H1 (cell line): ENCODE data around the gene TCIRG1. TPM values are rescaled to one million over a fixed set of nuclear protein-coding genes. Genes with fewer than 3 reads are reported as not detected.

Source experiments
- CTCF ChIA-PET: fragments of 300-600 bp; sonication (Branson Sonifier 250); formaldehyde crosslinking; loops from one replicate; lab custom pipeline; 2021; ENCODE audit not compliant: partially characterized antibody; lab: Charles Lee
- POLR2A ChIA-PET: fragments of 300-600 bp; sonication (Branson Sonifier 250); formaldehyde crosslinking; loops from one replicate; lab custom pipeline; 2021; ENCODE audit warnings: inconsistent platforms; ENCODE audit not compliant: partially characterized antibody; lab: Charles Lee
- DNase-seq, 2 experiments: peaks; one replicate each; pipeline versions ENCODE4 v3.0.0 to v3.0.0-alpha.2; 2010 to 2022; ENCODE audit warnings: low spot score in 2 of 2, low read depth in 1 of 2, mixed read lengths in 1 of 2
- FAIRE-seq: peaks from 2 replicates; lab custom pipeline; 2011; peaks lifted over from hg19 to GRCh38; lab: Jason Lieb, UNC
- H2AFZ ChIP-seq: 2 replicates; pipeline ENCODE4 v1.8.1; 2012; ENCODE audit warnings: low read length, inconsistent platforms
- H2AK5ac ChIP-seq: 2 replicates; pipeline ENCODE4 v1.6.1; 2013; ENCODE audit warnings: low read depth, low read length
- H2BK120ac ChIP-seq: replicated peaks from 2 replicates; pipeline ENCODE3; 2013; ENCODE audit warnings: low read depth, low read length, inconsistent platforms
- H2BK12ac ChIP-seq: 2 replicates; pipeline ENCODE4 v1.6.1; 2013; ENCODE audit warnings: low read depth, low read length
- H2BK15ac ChIP-seq: 2 replicates; pipeline ENCODE4 v1.6.1; 2013; ENCODE audit warnings: low read length
- H2BK20ac ChIP-seq: 2 replicates; pipeline ENCODE4 v1.6.1; 2013; ENCODE audit warnings: low read length
- H2BK5ac ChIP-seq: 2 replicates; pipeline ENCODE4 v1.6.1; 2013; ENCODE audit warnings: low read depth, low read length
- H3K14ac ChIP-seq: 2 replicates; pipeline ENCODE4 v1.6.1; 2013; ENCODE audit warnings: inconsistent platforms; ENCODE audit not compliant: insufficient read length
- H3K18ac ChIP-seq: 2 replicates; pipeline ENCODE4 v1.6.1; 2013; ENCODE audit warnings: low read length; ENCODE audit errors: extremely low read depth
- H3K23ac ChIP-seq: 2 replicates; pipeline ENCODE4 v1.6.1; 2013; ENCODE audit warnings: inconsistent platforms; ENCODE audit not compliant: insufficient read length
- H3K23me2 ChIP-seq: 2 replicates; pipeline ENCODE4 v1.6.1; 2013; ENCODE audit warnings: low read depth, low read length
- H3K27ac ChIP-seq: 2 replicates; pipeline ENCODE4 v1.6.1; 2011; ENCODE audit warnings: low read depth, low read length, inconsistent platforms
- H3K27me3 ChIP-seq, 4 experiments: replicated peaks in 1 of 4; 1 replicate in 1 of 4; 2 replicates in 3 of 4; pipeline versions ENCODE4 v1.6.1 to v1.8.1; 2011 to 2013; ENCODE audit warnings: low read length in 3 of 4, mild to moderate bottlenecking in 3 of 4, inconsistent platforms in 2 of 4, mixed read lengths in 2 of 4, moderate library complexity in 1 of 4; ENCODE audit not compliant: control insufficient read depth in 3 of 4, insufficient read depth in 3 of 4; ENCODE audit errors: extremely low read depth in 1 of 4
- H3K36me3 ChIP-seq, 4 experiments: 2 replicates each; pipeline versions ENCODE4 v1.6.1 to v1.8.1; 2011 to 2013; ENCODE audit warnings: mild to moderate bottlenecking in 4 of 4, low read length in 3 of 4, moderate library complexity in 2 of 4, control low read depth in 1 of 4, inconsistent platforms in 1 of 4; ENCODE audit not compliant: insufficient read depth in 4 of 4, control insufficient read depth in 2 of 4
- H3K4ac ChIP-seq: replicated peaks from 2 replicates; pipeline ENCODE3; 2013; ENCODE audit warnings: low read length, low read depth, mixed read lengths, inconsistent platforms; ENCODE audit not compliant: insufficient read length
- H3K4me1 ChIP-seq, 4 experiments: replicated peaks in 1 of 4; 1 replicate in 1 of 4; 2 replicates in 3 of 4; pipeline versions ENCODE4 v1.6.1 to v1.8.1; 2011 to 2013; ENCODE audit warnings: low read length in 3 of 4, inconsistent platforms in 2 of 4, mixed read lengths in 1 of 4; ENCODE audit not compliant: insufficient read depth in 4 of 4, control insufficient read depth in 3 of 4
- H3K4me2 ChIP-seq, 2 experiments: 2 replicates each; pipeline versions ENCODE4 v1.6.1 to v1.8.1; 2011 to 2013; ENCODE audit warnings: low read depth in 2 of 2, low read length in 2 of 2, control low read depth in 1 of 2, inconsistent platforms in 1 of 2, mild to moderate bottlenecking in 1 of 2; ENCODE audit not compliant: insufficient read depth in 1 of 2
- H3K4me3 ChIP-seq, 4 experiments: fragments of 200-600, 300-600 bp in 1 of 4; sonication (generic), shearing (Covaris generic), sonication (Bioruptor Twin) in 1 of 4; 2 replicates each; pipeline versions ENCODE4 v1.5.1 to v1.8.1; 2011 to 2016; ENCODE audit warnings: low read length in 4 of 4, low read depth in 3 of 4, control low read depth in 2 of 4, inconsistent platforms in 2 of 4, mild to moderate bottlenecking in 2 of 4, mixed read lengths in 1 of 4, moderate library complexity in 1 of 4; ENCODE audit not compliant: insufficient read depth in 2 of 4; ENCODE audit errors: extremely low read depth in 1 of 4
- H3K56ac ChIP-seq: replicated peaks from 2 replicates; pipeline ENCODE3; 2013; ENCODE audit warnings: low read depth, mild to moderate bottlenecking, mixed read lengths, low read length, inconsistent platforms; ENCODE audit not compliant: insufficient read length
- H3K79me1 ChIP-seq: 2 replicates; pipeline ENCODE4 v1.6.1; 2013; ENCODE audit warnings: low read depth, low read length, control low read depth
- H3K79me2 ChIP-seq, 2 experiments: 2 replicates each; pipeline versions ENCODE4 v1.6.1 to v1.8.1; 2012 to 2013; ENCODE audit warnings: low read length in 2 of 2, mild to moderate bottlenecking in 2 of 2, inconsistent platforms in 1 of 2; ENCODE audit not compliant: insufficient read depth in 2 of 2, control insufficient read depth in 1 of 2
- H3K9ac ChIP-seq, 4 experiments: replicated peaks in 1 of 4; 1 replicate in 1 of 4; 2 replicates in 3 of 4; pipeline versions ENCODE4 v1.6.1 to v1.8.1; 2011 to 2013; ENCODE audit warnings: low read depth in 3 of 4, low read length in 3 of 4, control low read depth in 2 of 4, mild to moderate bottlenecking in 2 of 4, moderate library complexity in 2 of 4, inconsistent platforms in 1 of 4; ENCODE audit errors: extremely low read depth in 1 of 4
- H3K9me3 ChIP-seq, 2 experiments: 2 replicates each; pipeline versions ENCODE4 v1.6.1 to v1.8.1; 2012 to 2013; ENCODE audit warnings: mild to moderate bottlenecking in 2 of 2, moderate library complexity in 2 of 2, control low read depth in 1 of 2, inconsistent platforms in 1 of 2, low read depth in 1 of 2, low read length in 1 of 2, mixed read lengths in 1 of 2; ENCODE audit not compliant: insufficient read depth in 2 of 2
- H4K20me1 ChIP-seq, 2 experiments: replicated peaks in 1 of 2; 2 replicates each; pipeline versions ENCODE3 to v1.8.1; 2011 to 2013; ENCODE audit warnings: inconsistent platforms in 2 of 2, low read length in 2 of 2, mild to moderate bottlenecking in 1 of 2; ENCODE audit not compliant: insufficient read depth in 2 of 2, control insufficient read depth in 1 of 2
- H4K5ac ChIP-seq: 2 replicates; pipeline ENCODE4 v1.6.1; 2013; ENCODE audit warnings: low read length, low read depth, mixed read lengths, inconsistent platforms; ENCODE audit not compliant: insufficient read length
- H4K8ac ChIP-seq: 2 replicates; pipeline ENCODE4 v1.8.0; 2013; ENCODE audit warnings: mild to moderate bottlenecking, moderate library complexity, low read length, inconsistent platforms; ENCODE audit not compliant: insufficient read depth; ENCODE audit errors: extremely low read depth
- H4K91ac ChIP-seq: replicated peaks from 2 replicates; pipeline ENCODE3; 2013; ENCODE audit warnings: low read length, mixed read lengths, inconsistent platforms; ENCODE audit not compliant: insufficient read length
- ATF2 ChIP-seq: IDR thresholded peaks from 2 replicates; pipeline ENCODE4 v1.6.1; 2012; ENCODE audit warnings: low read length, inconsistent platforms
- BRCA1 ChIP-seq: IDR thresholded peaks from 2 replicates; pipeline ENCODE4 v1.6.1; 2012; ENCODE audit warnings: low read depth, low read length, improper control_type of control experiment
- KDM1A ChIP-seq: fragments of 200-600, 300-600 bp; sonication (generic); IDR thresholded peaks from 2 replicates; pipeline ENCODE4 v1.7.1; 2016; ENCODE audit warnings: mild to moderate bottlenecking, low read length, borderline replicate concordance
- KDM4A ChIP-seq: IDR thresholded peaks from one replicate; pipeline ENCODE4 v1.7.1; 2012; ENCODE audit warnings: low read depth, mild to moderate bottlenecking, moderate library complexity, low read length, inconsistent platforms; ENCODE audit not compliant: severe bottlenecking
- POLR2AphosphoS5 ChIP-seq: IDR thresholded peaks from 2 replicates; pipeline ENCODE4 v1.6.1; 2011; ENCODE audit warnings: low read depth, low read length
- RBBP5 ChIP-seq: IDR thresholded peaks from 2 replicates; pipeline ENCODE4 v1.7.1; 2012; ENCODE audit warnings: low read depth, mild to moderate bottlenecking, inconsistent platforms, low read length, moderate library complexity, borderline replicate concordance
- RFX5 ChIP-seq: IDR thresholded peaks from 2 replicates; pipeline ENCODE4 v1.6.1; 2011; ENCODE audit warnings: low read depth, low read length, improper control_type of control experiment, borderline replicate concordance
- SRF ChIP-seq: IDR thresholded peaks from 2 replicates; pipeline ENCODE4 v1.6.1; 2011; ENCODE audit warnings: mild to moderate bottlenecking, low read depth, low read length, moderate library complexity
- TAF7 ChIP-seq: optimal IDR thresholded peaks from 2 replicates; pipeline ENCODE3; 2011; ENCODE audit warnings: low read depth, mild to moderate bottlenecking, inconsistent platforms, low read length, moderate library complexity, borderline replicate concordance
- WGBS, 2 experiments: shearing (Covaris generic) in 1 of 2; methylation state at CpG; one replicate each; pipeline versions ENCODE4 v1.1.6 to v1.1.7; 2013 to 2015; ENCODE audit warnings: low lambda C conversion rate in 2 of 2, mixed read lengths in 2 of 2, inconsistent platforms in 1 of 2, low coverage in 1 of 2, missing lambda C conversion rate in 1 of 2; ENCODE audit not compliant: insufficient replicate concordance in 2 of 2, insufficient coverage in 1 of 2, insufficient read length in 1 of 2; ENCODE audit errors: extremely low coverage in 1 of 2, missing lambda C conversion rate in 1 of 2; 5-methylcytosine and 5-hydroxymethylcytosine counted together
- polyA plus RNA-seq, 7 experiments: library from polyadenylated mRNA; depleted of rRNA in 3 of 7; stranded (reverse) in 5 of 7; unstranded in 2 of 7; fragments of >200 nt in 5 of 7; fragments of 200-250 nt in 2 of 7; gene quantifications; 1 replicate in 5 of 7; 2 replicates in 1 of 7; 4 replicates in 1 of 7; pipeline versions ENCODE4 v1.2.1 to v1.2.3, GENCODE V29; 2011 to 2013; ENCODE audit warnings: missing spikeins in 2 of 7, mixed read lengths in 2 of 7
- total RNA-seq: library from RNA; stranded (reverse); fragmentation: NEBNext Ultra II Directional; extraction: Animal tissue kit (Norgen Biotek cat#: 25700); gene quantifications from 2 replicates; pipeline ENCODE4 v1.2.1, GENCODE V29; 2021

Gene TCIRG1
- total and polyA plus RNA-seq, 2 of the 8 experiments (the other 6 are each of a cell fraction or from before 2014, with no cell fraction given): 25.3 to 39.6 TPM

GRCh38 chr11:68032997-68033707, 5.7 kb upstream of the TCIRG1 start:
- FAIRE-seq: no peak
- no peaks in the 10 kb centered on the region for H3K9me3 ChIP-seq
- no peak overlapping the region for H2BK12ac ChIP-seq
- peaks cover 4 to 17% (median 15%) of the 10 kb centered on the region in 4 experiments for H3K36me3 ChIP-seq
- no peak overlapping the region for H3K4ac ChIP-seq
- H2BK20ac ChIP-seq: no peak overlapping the region
- H4K5ac ChIP-seq: no peak overlapping the region
- H3K79me2 ChIP-seq: peaks cover 0 to 22% of the 10 kb centered on the region in 2 experiments; a peak in 2 of 4 replicates
- H3K79me1 ChIP-seq: peaks cover 8% of the 10 kb centered on the region
- no peak overlapping the region for H4K91ac ChIP-seq
- H2BK5ac ChIP-seq: no peak overlapping the region
- H3K4me1 ChIP-seq: peaks cover 0 to 13% (median 9%) of the 10 kb centered on the region in 4 experiments; a peak in 5 of 7 replicates
- no peaks in the 10 kb centered on the region for H3K27me3 ChIP-seq
- H2BK15ac ChIP-seq: no peak overlapping the region
- CTCF ChIA-PET: interaction anchor here (0.7 to 1.2 kb wide), 2 partner anchors 12 to 362 kb away, joined by 3 to 5 read pairs; no protein-coding TSS in a partner anchor
- no peak overlapping the region for H3K4me2 ChIP-seq
- H2AFZ ChIP-seq: no peak overlapping the region
- 95% methylated on average over 12 of the region's 29 CpGs; no CpG with 5 or more reads in 1 of the 2 experiments for WGBS, 2 experiments
- no peak overlapping the region for H3K14ac ChIP-seq
- no peak overlapping the region for H2BK120ac ChIP-seq
- H4K20me1 ChIP-seq: peaks cover 0 to 5% of the 10 kb centered on the region in 2 experiments
- no peak overlapping the region for H3K23ac ChIP-seq
- TF ChIP-seq RBBP5: no peak
- no peak for TF ChIP-seq ATF2
- TF ChIP-seq TAF7: no peak
- no peak for TF ChIP-seq POLR2AphosphoS5
- no peak for TF ChIP-seq RFX5
- TF ChIP-seq KDM4A: no peak
- no peak for TF ChIP-seq BRCA1
- TF ChIP-seq SRF: no peak
- no peak for TF ChIP-seq KDM1A
- DNase-seq: no peak
- no peak overlapping the region for H3K9ac ChIP-seq
- H3K23me2 ChIP-seq: peaks cover 3% of the 10 kb centered on the region; the same call in 1 of the 2 replicates
- no peak overlapping the region for H4K8ac ChIP-seq
- no peak overlapping the region for H3K4me3 ChIP-seq
- no peak overlapping the region for H3K18ac ChIP-seq
- H3K27ac ChIP-seq: no peak overlapping the region
- no peak overlapping the region for H2AK5ac ChIP-seq
- no peak overlapping the region for H3K56ac ChIP-seq
- POLR2A ChIA-PET: interaction anchor here (1.2 to 16.6 kb wide), 3 partner anchors 9 to 19 kb away, joined by 3 to 183 read pairs (median 24); no protein-coding TSS in a partner anchor
